GM12878 (cell line): Measurements from ENCODE around the gene RNU6-9. TPM values are rescaled to one million over a fixed set of nuclear protein-coding genes. Genes with fewer than 3 reads are reported as not detected.

ENCODE experiments used
- CREM ChIP-seq: IDR thresholded peaks from 2 replicates; pipeline ENCODE4 v1.6.1; 2014; ENCODE audit warnings: antibody characterized with exemption, low read depth
- E2F8 ChIP-seq: fragments of 450-650 bp; IDR thresholded peaks from 2 replicates; pipeline ENCODE4 v1.6.1; 2018; ENCODE audit warnings: mild to moderate bottlenecking, low read depth, moderate library complexity; ENCODE audit not compliant: partially characterized antibody
- ELK1 ChIP-seq: IDR thresholded peaks from 2 replicates; pipeline ENCODE4 v1.6.1; 2012; ENCODE audit warnings: low read depth, low read length, improper control_type of control experiment
- FOS ChIP-seq: IDR thresholded peaks from 3 replicates; pipeline ENCODE4 v1.6.1; 2011; ENCODE audit warnings: borderline replicate concordance; ENCODE audit not compliant: insufficient read length; ENCODE audit errors: extremely low read depth
- FOXK2 ChIP-seq: fragments of 450-650 bp; IDR thresholded peaks from 2 replicates; pipeline ENCODE4 v1.6.1; 2017; ENCODE audit warnings: mild to moderate bottlenecking, moderate library complexity
- HCFC1 ChIP-seq: fragments of 150-350 bp; IDR thresholded peaks from 2 replicates; pipeline ENCODE4 v1.6.1; 2014; ENCODE audit warnings: low read length
- HDGF ChIP-seq: fragments of 450-650 bp; IDR thresholded peaks from 2 replicates; pipeline ENCODE4 v1.6.1; 2016; ENCODE audit warnings: antibody characterized with exemption
- JUND ChIP-seq: IDR thresholded peaks from 2 replicates; pipeline ENCODE4 v1.6.1; 2012; ENCODE audit warnings: low read depth, mild to moderate bottlenecking, low read length, improper control_type of control experiment, moderate library complexity
- KAT2A ChIP-seq: conservative IDR thresholded peaks from 2 replicates; pipeline ENCODE4 v1.6.1; 2011; ENCODE audit warnings: low read depth, low read length; ENCODE audit not compliant: control insufficient read depth
- MXI1 ChIP-seq: fragments of 150-350 bp; IDR thresholded peaks from 2 replicates; pipeline ENCODE4 v1.6.1; 2011; ENCODE audit warnings: low read depth, mild to moderate bottlenecking, inconsistent platforms, low read length, improper control_type of control experiment
- PBX3 ChIP-seq: IDR thresholded peaks from 2 replicates; pipeline ENCODE4 v1.6.1; 2011; ENCODE audit warnings: mild to moderate bottlenecking, low read depth, low read length, moderate library complexity; ENCODE audit not compliant: insufficient replicate concordance
- RELB ChIP-seq: fragments of 450-650 bp; IDR thresholded peaks from 2 replicates; pipeline ENCODE4 v1.6.1; 2017; ENCODE audit warnings: low read depth, mild to moderate bottlenecking, moderate library complexity
- RUNX3 ChIP-seq: IDR thresholded peaks from 2 replicates; pipeline ENCODE4 v1.6.1; 2012; ENCODE audit warnings: low read length, inconsistent platforms
- SMARCA5 ChIP-seq: fragments of 450-650 bp; IDR thresholded peaks from 2 replicates; pipeline ENCODE4 v1.6.1; 2017; ENCODE audit warnings: mild to moderate bottlenecking
- SP1 ChIP-seq: IDR thresholded peaks from one replicate; pipeline ENCODE4 v1.6.1; 2011; ENCODE audit warnings: low read depth, low read length
- SPI1 ChIP-seq: IDR thresholded peaks from 2 replicates; pipeline ENCODE4 v1.6.1; 2011; ENCODE audit warnings: low read depth, mild to moderate bottlenecking, low read length, moderate library complexity, borderline replicate concordance; ENCODE audit not compliant: insufficient read depth
- TCF3 ChIP-seq: IDR thresholded peaks from 2 replicates; pipeline ENCODE4 v1.6.1; 2012; ENCODE audit warnings: low read depth, mild to moderate bottlenecking, low read length, borderline replicate concordance; ENCODE audit not compliant: insufficient read depth
- ZBTB40 ChIP-seq: fragments of 450-650 bp; IDR thresholded peaks from 2 replicates; pipeline ENCODE4 v1.6.1; 2016; ENCODE audit warnings: mild to moderate bottlenecking, moderate library complexity, borderline replicate concordance
- ZNF207 ChIP-seq: fragments of 450-650 bp; IDR thresholded peaks from 2 replicates; pipeline ENCODE4 v1.6.1; 2014; ENCODE audit warnings: antibody characterized with exemption, mild to moderate bottlenecking, borderline replicate concordance
- polyA plus RNA-seq, 11 experiments: library from polyadenylated mRNA; depleted of rRNA in 4 of 11; unstranded in 6 of 11; stranded (reverse) in 5 of 11; fragments of >200 nt; fragmentation: Nextera tagmentation in 4 of 11; fragmentation: Illumina TruSeq in 1 of 11; extraction: Ambion mirVana in 4 of 11; extraction: Trizol in 1 of 11; gene quantifications; 1 replicate in 1 of 11; 2 replicates in 10 of 11; pipeline versions ENCODE4 v1.2.1 to v1.2.3, GENCODE V29; 2011 to 2016; ENCODE audit warnings: inconsistent platforms in 2 of 11, missing spikeins in 2 of 11, low read depth in 1 of 11
- total RNA-seq, 4 experiments: library from RNA; depleted of rRNA in 3 of 4; stranded (reverse); fragments of >200 nt in 3 of 4; fragmentation: Illumina TruSeq in 1 of 4; extraction: Trizol in 1 of 4; gene quantifications; 2 replicates each; pipeline versions ENCODE4 v1.2.1 to v1.2.3, GENCODE V29; 2013 to 2021

RNU6-9 gene
- total and polyA plus RNA-seq, 10 of the 15 experiments (the other 5 are each of a cell fraction or from before 2014, with no cell fraction given) = not detected

GRCh38 chr19:924553-925086 lies 31.3 kb downstream of the RNU6-9 start (continued):
- TF ChIP-seq E2F8 (no peak), SMARCA5 (no peak), PBX3 (peak; percentile 6), TCF3 (no peak), JUND (no peak), KAT2A (no peak), CREM (no peak), HCFC1 (no peak), FOS (no peak), RUNX3 (peak; percentile 10; the same call in 1 of the 2 replicates), FOXK2 (no peak), ELK1 (no peak), MXI1 (no peak), SPI1 (no peak), SP1 (no peak), ZNF207 (no peak), RELB (no peak), HDGF (no peak), ZBTB40 (no peak)
